Limb (tissue), 2 donors: ENCODE measurements around the gene LCN10.
"Not testable (repeated sequence)": the region's sequence is repeated elsewhere in the genome, so short reads cannot be mapped to it uniquely, and the experiment has no call there.

Source experiments
- DNase-seq, 2 donors: peaks; one replicate each; pipeline ENCODE4 v3.0.0-alpha.2; 2016; ENCODE audit errors: extremely low spot score in 2 of 2

The LCN10 gene

DNA sequence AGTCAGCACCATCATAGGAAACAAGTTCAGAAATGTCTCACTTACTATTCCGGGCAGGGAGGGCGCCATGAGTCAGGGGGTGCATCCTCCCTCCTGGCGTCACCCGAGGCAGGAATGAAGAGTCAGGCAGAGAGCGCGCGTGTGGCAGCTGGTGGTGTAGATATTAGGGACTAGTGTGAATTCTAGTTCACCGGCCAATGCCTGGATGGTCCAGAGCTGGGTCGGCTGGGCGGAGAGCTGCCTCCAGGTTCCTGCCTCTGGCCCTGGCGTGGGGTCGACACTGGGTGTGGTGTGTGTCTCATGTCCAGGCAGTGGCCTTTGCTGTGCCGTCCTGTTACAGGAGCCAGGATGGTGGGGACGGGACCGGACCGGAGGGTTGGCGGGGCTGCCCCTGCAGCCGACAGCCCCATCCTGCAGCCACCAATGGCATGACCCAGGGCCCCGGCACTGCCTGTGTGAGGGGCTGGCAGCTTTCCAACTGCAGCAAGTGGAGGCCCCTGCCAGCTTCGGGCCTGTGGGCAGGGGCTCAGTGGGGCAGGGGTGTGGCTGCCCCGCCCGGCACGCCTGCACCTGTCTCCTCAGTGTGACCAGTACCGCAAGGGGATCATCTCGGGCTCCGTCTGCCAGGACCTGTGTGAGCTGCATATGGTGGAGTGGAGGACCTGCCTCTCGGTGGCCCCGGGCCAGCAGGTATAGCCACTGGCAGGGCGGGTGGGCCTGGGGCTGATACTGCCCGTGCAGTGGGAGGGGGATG is 21.2 kb downstream of the LCN10 start:
- no peak for DNase-seq

DNA sequence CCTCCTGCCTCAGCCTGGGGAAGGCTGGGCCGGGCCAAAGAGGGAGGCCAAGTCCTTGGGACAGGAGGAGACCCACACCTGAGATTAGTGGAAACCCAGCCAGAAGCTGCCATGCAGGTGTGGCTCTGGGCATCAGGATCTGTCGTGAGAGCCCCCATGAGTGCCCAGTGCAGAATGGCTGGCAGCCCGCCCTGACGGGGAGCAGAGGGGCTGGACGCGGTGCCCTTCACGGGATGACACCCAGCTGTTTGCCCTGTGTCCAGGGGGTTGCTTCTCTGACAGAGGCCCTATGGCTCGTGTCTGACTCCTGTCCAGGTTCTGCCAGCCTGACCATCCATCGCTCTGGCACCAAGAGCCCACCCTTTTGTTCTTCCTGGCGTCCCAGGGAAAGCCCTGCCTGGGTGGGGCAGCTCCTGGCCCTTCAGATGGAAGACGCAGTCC is 21.8 kb downstream of the LCN10 start:
- DNase-seq: no peak

GRCh38 chr9:136720251-136720897 is 22.4 kb downstream of the LCN10 start:
- peak; percentile 62 to 76 for DNase-seq

- no peak for DNase-seq
These were observed 23.4 kb downstream of the LCN10 start for GRCh38 chr9:136719195-136719880.

- no peak for DNase-seq
These were observed 24.2 kb downstream of the LCN10 start for GRCh38 chr9:136718345-136719194.

- no peak for DNase-seq
These were observed 25.3 kb downstream of the LCN10 start for GRCh38 chr9:136717399-136717798.

GRCh38 chr9:136714893-136715274 is 27.9 kb downstream of the LCN10 start:
- no peak for DNase-seq

DNA sequence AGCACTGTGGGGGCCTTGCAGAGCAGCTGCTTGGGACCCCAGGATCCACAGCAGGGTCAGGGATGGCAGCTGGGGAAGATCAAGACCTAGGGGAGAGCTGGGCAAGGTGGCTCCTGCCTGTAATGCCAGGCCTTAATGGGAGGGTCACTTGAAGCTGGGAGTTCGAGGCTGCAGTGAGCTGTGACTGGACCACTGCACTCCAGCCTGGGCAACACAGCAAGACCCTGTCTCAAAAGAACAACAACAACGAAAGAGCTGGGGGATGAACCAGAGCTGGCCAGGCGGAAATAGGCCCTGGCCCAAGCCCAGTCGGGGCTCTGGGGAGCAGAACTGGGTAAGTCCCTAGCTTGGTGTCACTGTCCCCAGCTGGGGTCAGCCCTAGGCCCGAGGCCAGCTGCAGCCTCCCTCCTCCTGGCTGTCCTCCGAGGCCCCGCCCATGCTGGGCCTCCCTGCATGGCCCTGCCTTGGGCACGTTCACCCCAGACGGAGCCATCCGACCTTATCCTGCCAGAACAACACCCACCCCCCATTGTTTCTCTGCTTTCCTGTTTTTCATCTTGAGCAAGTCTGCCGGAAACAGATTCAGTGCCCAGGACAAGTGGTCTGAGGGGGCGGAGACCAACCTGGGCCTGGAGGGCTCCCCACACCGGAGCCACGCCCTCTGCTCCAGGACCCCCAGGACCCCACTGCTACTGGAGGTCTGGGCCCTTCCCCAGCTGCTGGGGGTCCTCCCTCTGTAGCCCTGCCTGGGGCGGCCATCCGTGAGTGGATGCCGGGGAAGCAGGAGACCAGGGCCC is 28.4 kb downstream of the LCN10 start:
- no peak for DNase-seq

- DNase-seq: peak in 1 of 2 donors; percentile 64
These were observed 29.2 kb downstream of the LCN10 start for GRCh38 chr9:136713550-136713949.

- peak in 1 of 2 donors; percentile 63 for DNase-seq
These were observed 29.8 kb downstream of the LCN10 start for GRCh38 chr9:136712690-136713544.

DNA sequence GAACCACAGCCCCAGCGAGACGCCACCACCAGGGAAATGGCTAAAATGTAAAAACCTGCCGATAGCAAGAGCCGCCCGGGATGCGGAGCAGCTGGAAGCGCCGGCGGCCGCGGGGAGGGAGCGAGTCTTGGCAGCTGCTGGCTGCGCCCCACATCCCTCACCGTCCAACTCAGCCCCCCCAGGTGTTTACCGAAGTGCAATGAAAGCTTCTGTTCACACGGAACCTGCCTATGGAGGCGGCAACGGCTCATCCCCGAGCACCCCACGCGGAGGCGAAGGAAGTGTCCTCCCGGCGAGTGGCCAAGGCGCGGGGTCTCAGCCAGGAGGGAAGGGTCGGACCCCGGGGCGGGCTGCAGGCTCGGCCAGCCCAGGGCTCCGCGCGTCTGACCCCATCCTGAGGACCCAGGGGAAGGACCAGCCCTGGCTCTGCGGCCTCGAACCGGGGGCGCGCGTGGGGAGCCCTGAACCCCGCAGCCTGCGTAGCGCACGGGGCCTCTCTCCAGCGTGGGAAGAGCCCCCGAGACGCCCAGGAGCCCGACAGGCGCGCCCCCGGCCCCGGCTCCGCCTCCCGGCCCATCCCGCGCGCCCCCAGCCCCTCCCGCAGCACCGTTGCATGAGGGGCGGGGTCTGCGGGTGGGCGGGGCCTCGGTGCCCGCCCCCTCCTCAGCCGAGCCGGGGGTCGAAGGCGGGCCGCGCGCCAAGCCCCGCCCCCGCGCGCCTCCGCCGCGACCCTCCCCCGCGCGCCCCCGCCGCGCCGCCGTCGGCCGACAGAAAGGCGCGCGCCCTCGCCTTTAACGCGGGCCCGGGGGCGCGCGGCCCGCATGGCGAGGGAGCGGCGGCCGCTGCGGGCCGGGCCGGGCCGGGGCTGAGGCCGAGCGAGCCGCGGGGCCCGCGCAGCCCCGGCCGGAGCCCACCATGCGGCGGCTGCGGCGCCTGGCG is 30.7 kb downstream of the LCN10 start, which contains the start of gene DIPK1B:
DIPK1B (plus strand) TSS at position 822 of the 939 bp plus-strand sequence; CDS start at position 916, 94 bp downstream.
- peak; percentile 46 to 86 for DNase-seq

DNA sequence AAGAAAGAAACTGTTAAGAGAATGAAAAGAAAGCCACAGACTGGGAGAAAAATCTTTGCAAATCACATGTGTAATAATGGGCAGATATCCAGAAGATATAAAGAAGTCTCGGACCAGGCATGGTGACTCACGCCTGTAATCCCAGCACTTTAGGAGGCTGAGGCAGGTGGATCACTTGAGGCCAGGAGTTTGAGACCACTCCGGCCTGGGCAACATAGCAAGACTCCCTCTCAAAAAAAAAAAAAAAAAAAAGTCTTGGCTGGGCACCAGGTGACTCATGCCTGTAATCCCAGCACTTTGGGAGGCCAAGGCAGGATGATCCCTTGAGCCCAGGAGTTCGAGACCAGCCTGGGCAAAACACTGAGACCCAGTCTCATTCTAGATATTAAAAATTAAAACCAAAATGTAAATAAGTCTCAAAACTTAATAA is 31.5 kb downstream of the LCN10 start:
- DNase-seq: not testable (repeated sequence)

DNA sequence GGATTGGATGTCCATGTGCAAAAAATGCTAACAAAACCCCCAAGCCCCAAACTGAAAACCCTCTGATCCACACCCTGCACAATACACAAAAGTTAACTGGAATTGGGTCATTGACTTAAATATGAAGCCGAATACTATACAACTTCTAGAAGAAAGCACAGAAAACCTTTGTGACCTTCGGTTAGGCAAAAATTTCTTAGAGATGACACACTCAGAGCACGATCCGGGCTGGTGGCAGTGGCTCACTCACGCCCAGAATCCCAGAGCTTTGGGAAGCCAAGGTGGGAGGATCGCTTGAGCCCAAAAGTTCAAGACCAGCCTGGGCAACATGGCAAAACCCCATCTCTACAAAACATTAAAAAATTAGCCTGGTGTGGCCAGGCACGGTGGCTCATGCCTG is 32.2 kb downstream of the LCN10 start:
- DNase-seq: no peak

DNA sequence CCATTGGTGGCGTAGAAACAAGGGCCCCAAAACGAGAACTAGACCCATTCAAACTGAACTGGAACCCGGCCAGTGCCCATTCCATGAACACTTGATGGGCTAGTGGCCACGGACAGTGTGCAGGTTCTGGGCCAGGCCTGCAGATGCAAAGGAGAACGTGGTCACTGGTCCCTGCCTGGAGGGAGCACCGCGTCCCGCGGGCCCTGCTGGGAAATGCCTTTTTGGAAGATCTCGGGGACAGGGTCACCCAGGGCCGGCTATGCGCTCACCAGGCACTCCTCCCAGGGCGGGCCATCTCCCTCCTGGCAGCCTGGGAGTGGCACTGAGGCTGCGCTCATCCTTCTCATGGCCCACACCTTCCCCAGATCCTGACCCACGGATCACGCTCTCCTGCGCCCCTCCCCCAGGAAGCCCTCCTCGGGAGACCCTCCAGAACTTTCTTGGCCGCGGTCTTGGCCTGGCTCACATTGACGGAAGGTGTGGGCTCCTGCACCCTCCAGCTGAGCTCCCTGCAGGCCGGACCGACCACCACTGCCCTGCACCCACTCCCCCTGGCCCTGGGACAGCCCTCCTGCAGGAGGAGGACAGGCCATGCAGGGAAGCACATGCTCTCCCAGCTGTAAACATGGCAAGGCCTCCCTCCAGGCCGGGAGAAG is 33.2 kb downstream of the LCN10 start:
- DNase-seq: no peak

DNA sequence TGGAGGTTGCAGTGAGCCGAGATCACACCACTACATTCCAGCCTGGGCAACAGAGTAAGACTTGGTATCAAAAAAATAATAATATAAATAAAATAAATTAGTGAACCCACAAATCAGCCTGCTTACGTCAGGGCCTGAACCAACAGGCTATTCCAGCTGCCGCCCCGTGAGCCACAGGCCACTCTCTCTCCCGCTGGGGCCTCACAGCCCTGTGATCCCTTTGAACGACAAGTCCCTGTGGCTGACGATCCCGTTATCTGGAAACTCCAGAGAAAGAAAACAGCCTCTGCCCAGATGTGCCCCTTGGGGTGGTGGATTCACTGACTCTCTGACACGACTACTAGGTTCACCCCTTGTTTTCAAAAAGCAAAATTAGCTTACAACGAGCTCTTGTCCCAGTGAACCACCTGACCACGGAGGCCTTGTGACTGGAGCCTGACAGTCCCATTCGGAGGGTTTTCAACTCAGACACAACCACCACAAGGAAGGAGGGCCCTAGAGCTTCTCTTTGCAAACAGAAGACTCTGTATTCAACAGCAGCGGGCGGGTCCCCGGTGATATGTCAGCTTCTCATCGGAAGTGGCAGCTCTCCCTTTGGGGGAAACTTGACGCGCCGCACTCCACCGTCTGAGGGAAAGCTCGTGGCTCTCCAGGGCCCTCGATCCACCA is 34.8 kb downstream of the LCN10 start:
- no peak for DNase-seq

DNA sequence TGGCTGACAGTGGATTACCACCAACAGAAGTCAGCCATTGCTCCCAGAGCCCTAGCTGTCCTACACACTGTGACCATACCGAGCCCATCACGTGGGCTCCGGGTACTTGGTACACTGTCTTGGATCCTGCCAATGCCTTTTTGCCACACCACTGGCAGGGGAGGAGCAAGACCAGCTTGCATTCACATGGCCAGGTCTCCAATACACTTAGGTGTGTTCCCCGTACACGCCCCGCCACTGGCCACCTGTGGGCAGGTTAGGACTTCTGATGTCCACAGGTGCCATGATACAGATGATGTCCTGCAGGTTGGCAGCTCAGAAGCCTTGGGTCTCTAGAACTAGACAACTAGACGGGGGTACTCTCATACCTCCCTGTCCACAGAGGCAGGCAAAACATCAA is 35.7 kb downstream of the LCN10 start:
- DNase-seq: no peak

DNA sequence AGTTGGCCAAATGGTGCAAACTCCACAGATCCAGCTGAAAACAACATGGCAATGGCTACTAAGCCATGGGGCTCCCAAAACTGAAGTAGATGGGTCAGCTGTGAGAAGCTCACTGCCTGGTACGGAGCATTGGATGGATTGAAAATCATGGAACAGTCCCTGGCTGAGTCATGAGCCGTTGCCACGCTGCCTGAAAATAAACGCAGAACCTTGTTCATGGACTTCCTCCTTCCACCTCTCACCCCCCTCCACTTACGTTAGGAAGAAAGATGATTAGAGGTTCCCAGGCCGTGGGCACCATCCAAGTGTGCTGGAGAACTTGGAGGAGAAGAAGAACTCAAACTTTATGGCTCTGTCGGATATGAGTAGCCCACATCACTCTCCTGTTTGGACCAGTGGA is 37.2 kb downstream of the LCN10 start:
- no peak for DNase-seq
